ENCODE measurements around the gene OR2AT4. TPM values are rescaled to one million over a fixed set of nuclear protein-coding genes. Genes with fewer than 3 reads are reported as not detected.

Gene OR2AT4
- total and polyA plus RNA-seq, 2 donors: under 0.01 TPM; not detected in 1

Other genes with a start within 250 kb of the OR2AT4 start
- 3.8 TPM for gene XRRA1, start 147.8 kb downstream of the OR2AT4 start, total RNA-seq
- gene XRRA1, start 147.8 kb downstream of the OR2AT4 start, polyA plus RNA-seq: 5.2 TPM
- 29.3 TPM for gene SPCS2, start 147.6 kb downstream of the OR2AT4 start, total RNA-seq
- 187 TPM for gene SPCS2, start 147.6 kb downstream of the OR2AT4 start, polyA plus RNA-seq
- gene NEU3, start 107.9 kb downstream of the OR2AT4 start, total RNA-seq: 14.4 TPM
- 9.3 TPM for gene NEU3, start 107.9 kb downstream of the OR2AT4 start, polyA plus RNA-seq
- gene SLCO2B1, start 54.2 kb upstream of the OR2AT4 start, total RNA-seq: 13.0 TPM
- gene SLCO2B1, start 54.2 kb upstream of the OR2AT4 start, polyA plus RNA-seq: 14.4 TPM
- gene TPBGL, start 143.9 kb upstream of the OR2AT4 start, total RNA-seq: 0.05 TPM
- 0.23 TPM for gene TPBGL, start 143.9 kb upstream of the OR2AT4 start, polyA plus RNA-seq